Activated T-helper 1 cell treated with anti-CD3 and anti-CD28 coated beads, Interleukin-2, amount 50 U/mL, for 16 hours (primary cell): Measurements from ENCODE around the gene CBFA2T3.

Experiments
- DNase-seq, 2 donors: peaks; one replicate each; pipeline ENCODE4 v3.0.0-alpha.2; 2020; ENCODE audit warnings: low read depth in 1 of 2, low spot score in 1 of 2

CBFA2T3 gene

DNA sequence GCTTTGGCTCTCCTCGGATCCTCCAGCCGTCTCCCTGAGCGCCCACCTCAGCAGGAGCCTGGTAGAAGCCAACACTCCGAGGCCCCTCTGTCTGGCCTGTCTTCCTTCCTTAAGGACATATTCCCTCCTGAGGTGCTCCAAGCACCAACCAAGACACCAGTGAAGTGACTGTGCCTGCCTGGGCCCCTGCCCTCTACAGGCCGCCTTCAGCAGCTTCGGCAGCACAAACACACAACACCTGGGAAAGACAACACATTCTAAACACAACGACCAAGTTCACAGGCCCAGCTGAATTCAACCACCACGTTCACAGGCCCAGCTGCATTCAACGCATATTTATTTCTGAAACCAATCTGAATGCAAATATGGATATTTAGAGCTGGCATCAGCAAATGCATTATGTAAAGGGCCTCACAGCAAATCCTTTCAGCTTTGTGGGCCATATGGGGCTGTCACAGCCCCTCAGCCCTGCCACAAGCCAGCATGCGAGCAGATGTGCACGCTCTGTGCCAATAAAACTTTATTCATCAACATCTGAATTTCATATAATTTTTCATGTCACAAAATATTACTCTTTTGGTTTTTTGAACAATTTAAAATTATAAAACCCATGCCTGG, 132.5 kb downstream of the CBFA2T3 start:
- DNase-seq, result no peak

DNA sequence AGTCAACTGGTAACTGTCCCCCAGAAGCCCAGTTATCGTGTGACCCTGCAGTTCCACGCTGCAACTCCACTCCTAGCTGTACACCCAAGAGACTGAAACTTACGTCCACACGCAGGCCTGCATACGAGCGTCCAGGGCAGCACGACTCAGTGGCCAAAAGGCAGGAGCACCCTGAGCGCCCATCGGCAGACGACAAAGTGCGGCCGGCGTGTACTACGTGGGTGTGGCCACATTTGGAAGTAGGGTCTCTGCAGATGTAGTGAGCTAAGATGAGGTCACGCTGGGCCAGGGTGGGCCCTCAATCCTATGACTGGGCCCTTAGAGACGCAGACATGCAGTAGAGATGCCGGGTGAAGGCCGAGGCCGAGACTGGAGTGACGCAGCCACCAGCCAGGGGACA, 133.8 kb downstream of the CBFA2T3 start:
- DNase-seq, result no peak

DNA sequence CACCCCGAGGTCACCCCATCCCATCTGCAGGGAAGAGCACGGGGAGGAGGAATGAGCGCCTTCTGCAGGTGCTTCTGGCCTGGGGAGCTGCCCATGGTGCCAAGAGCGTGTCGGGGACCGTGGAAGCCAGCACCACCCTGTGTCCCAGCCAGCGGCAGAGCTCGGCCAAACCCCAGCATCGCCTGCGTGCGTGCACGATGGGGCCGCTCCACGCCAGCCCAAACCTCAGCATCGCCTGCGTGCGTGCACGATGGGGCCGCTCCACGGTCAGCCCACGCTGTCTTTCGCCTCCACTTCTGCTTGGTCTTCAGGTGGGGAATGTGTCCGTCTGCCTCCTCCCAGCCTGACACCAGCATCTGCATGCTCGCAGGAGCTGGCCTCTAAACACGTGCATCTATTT, 134.2 kb downstream of the CBFA2T3 start:
- no peak for DNase-seq

DNA sequence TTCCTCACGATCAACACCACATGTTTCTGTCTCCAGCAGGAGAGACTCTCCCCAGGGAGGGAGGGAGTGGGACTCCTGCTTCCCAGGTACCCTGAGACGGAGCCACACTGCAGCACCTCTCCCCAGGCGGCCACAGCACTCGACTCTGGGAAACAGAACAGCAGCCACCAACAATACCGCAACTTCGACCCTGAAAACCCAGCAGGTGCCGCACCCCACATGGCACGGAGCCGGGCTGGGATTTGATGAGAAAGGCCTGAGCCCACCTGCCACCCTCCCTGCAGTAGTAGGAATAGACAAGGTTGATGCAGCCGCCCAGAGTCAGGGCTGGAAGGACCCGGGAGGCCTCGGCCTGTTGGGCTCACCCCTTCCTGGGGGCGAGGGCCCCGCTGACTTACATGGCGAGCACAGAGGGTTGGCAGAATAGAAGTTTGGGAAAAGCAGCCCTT, 134.7 kb downstream of the CBFA2T3 start:
- no peak for DNase-seq

DNA sequence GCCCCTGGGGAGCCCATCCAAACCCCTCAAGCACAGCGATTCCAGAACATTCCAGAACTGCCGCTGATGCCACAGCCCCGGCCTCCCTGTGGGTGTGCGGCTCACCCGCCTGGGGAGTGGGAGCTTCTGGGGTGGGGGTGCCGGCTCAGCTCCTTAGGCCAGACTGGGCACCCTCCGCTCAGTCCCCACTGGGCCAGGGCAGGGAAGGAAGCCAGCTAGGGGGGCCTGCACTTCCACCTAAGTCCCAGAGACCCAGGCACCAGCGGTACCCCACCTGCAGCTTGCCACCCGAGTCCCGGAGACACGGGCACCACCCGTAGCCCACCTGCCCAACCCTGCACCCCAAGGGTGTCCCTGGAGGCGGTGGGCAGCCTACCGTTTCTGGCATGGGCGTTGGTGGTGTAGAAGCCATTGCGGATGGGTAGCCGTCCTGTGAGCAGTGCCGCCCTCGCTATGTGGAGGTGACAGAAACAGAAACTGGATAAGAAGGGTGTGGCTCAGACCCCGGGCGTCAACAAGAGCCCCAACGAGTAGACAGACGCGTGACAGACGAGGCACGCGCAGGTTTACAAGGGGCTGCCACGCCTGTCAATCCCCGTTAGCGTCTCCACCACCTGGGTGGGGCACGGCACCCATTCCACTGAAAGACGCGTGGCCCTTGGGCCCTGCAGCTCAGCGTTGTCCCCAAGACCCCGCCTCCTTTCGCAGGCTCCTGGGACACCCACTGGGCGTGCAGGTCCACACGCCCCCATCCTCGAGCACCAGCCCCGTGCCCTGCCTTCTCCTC, 135.3 kb downstream of the CBFA2T3 start:
- no peak for DNase-seq

DNA sequence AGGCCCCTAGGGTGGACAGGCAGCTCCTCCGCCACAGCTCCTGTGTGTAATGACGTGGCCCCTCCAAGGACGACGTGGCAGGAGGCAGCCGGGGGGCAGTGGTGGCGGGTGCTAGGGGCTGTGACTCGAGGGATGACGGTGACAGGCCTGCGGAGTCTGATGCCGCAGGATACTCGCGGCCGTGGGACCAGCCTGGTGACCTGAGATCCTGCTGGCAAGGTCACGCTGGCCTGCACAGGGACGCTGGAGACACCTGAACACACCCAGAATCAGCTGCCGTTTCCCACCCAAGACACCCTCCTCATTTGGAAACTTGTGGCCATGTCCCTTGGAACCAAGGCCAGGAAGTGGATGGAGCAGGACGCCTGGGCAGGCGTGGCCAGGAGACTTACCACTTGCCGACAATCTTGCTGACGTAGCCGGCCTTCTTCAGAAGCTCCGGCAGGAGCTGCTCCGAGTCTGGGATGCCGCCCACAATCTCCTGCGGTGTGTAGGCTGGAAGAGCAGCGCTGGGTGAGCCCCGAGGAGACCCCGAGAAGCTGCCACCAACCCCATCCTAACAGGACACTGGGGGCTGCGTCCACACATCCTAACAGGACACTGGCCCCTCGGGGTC, 136.3 kb downstream of the CBFA2T3 start:
- DNase-seq, result no peak

DNA sequence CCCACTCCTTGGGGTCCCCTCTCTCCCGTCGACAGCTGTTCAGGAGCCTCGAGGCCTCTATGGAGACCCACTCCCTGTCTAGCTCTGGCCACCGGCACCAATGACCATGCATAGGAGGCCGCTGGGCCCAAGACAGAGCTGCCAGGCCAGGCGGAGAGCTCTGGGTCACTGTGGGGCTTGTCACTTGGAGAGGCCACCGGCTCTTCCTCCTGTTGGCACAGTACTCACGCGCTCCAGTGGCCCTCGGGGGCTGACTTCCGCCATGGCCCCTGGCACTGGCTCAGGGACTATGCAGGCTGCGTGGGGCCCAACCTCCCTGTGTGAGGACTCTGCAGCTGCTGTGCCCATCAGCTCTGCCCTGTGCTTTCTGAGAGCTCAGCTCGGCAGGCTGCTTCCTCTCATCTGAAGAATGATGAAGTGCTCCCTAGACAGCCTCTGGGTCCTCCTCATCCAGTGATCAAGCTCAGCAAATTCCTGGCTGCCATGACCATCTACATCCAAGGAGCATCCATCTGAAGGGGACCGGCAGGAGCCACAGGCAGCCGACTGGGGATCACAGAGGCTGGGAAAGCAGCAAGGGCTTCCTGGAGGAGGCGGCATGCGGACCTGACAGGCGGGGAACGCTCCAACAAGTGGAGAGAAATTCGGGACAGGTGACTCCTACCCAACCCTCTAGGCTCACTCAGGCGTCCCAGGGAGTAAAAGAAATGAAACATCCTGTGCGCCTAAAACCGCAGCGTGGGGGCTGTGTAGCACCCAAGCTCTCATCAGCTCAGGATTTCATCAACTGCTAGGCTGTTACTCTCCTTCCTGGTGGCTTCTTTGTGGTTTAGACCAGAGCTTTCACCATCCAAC, 137.0 kb downstream of the CBFA2T3 start:
- no peak for DNase-seq

DNA sequence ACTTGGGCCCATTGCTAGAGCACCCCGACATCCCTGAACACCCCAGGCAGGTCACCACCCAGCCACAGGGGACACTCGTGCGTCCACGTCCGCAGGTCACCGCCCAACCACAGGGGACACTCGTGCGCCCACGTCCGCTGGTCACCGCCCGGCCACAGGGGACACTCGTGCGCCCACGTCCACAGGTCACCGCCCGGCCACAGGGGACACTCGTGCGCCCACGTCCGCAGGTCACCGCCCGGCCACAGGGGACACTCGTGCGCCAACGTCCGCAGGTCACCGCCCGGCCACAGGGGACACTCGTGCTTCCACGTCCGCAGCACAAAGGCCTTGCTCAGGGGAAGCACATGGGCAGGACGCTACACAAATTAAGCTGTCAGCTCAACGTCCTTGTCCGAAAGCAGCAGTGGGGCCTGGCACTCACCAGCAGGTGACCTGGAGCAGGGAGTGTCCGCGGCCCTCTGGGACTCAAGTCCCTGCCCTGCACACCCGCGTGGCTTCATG, 137.9 kb downstream of the CBFA2T3 start:
- DNase-seq, result no peak

DNA sequence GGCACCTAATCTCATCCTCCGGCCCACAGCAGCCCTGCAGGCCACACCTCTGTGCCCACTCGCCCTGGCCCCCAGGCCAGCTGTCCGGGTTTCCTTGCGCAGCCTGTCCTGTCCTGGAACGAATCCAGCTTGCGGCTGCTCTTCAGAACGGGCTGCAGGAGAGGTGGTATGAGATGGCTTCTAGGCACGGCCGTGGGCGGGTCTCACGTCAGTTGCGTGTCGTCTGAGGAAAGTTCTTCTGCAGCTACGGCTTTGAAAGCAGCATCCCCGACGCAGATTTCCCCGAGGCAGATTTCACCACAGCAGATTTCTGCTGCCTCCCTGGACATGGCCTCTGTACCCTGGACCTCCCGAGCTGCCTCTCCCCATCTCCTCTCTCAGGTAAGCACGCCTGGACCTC, 138.4 kb downstream of the CBFA2T3 start:
- DNase-seq, result no peak

DNA sequence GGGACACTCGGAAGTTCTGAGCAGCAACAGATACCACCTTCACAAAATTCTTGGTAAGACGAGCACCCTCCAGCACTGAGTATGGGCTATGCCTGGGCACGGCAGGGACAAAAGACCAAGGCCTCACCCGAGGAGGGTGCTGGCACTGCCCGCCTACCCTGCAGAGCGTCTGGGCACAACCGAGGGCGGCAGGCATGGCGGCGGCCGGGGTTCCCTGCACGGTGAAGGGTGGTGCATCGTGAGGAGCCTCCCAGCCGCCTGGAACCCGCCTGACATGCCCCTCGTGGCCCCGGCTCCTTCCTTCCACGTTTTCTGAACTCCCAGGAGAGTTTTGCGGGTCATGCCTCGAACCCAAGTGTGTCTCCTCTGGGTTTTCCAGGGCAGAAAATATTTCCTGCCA, 139.2 kb downstream of the CBFA2T3 start:
- DNase-seq, result no peak

DNA sequence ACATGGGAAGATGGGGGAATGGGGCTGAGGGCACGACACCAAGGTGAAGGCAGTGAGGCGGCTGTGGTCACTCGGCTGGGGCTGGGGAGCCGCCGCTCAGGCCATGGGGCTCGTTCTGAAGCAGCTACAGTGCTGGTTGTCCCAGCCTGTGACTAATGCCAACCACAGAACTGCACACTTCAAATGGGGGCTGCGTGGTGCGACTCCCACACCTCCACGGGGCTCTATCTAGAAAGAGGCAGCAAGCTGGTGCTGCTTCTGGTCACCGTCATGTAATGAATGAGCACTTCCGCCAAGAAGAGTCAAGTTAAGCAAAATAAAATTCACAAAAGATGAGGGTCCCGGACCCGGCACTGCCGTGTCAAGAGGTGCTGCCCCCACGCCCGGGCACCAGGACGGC, 140.2 kb downstream of the CBFA2T3 start:
- DNase-seq, result no peak

DNA sequence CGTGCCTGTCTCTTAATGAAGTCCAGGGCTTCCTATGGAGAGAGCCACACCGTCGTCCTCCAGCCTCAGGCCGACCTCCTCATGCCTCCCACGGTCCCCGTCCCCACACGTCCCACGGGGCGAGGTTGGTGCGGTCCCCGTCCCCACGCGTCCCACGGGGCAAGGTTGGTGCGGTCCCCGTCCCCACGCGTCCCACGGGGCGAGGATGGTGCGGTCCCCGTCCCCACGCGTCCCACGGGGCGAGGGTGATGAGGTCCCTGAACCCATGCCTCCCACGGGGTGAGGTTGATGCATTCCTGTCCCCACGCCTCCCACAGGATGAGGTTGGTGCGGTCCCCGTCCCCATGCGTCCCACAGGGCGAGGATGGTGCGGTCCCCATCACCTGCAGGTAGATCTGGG, 141.2 kb downstream of the CBFA2T3 start:
- no peak for DNase-seq

DNA sequence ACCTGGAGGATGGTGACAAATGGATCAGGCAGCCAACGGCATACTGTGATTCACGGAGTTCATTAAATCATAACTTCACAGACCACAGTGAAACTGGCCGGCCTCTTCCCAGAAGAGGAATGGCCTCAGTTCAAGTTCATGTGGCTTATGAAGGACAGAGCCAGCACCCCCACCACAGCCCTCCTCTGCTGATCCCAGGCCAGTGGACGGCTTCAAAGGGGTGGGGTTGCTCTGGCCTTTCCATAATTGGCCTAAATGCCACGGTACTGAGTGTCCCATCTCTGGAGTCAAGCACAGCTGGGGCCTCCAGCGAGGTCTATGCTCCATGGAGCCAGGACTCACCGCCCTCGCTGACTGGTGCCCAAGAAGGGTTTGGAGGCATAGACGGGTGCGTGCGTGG, 141.6 kb downstream of the CBFA2T3 start:
- no peak for DNase-seq

DNA sequence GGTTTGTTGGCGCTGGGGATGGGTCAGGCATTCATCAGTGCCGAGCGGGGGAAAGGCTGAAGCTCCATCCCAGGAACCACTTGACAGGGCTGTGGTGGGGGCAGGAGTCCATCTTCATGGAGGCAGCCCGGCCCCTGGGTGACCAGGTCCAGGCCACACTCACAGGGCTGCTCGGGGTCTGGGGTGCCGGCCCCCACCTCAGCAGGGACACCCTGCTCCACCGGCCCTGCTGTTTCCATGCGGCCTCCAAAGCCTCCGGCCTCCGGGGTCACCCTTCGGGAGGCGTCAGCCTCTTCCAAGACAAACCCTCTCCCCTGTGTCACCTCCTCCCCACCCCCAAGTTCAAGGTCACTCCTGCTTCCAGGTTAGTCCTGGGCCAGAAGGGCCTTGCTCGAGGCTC, 142.3 kb downstream of the CBFA2T3 start:
- no peak for DNase-seq

DNA sequence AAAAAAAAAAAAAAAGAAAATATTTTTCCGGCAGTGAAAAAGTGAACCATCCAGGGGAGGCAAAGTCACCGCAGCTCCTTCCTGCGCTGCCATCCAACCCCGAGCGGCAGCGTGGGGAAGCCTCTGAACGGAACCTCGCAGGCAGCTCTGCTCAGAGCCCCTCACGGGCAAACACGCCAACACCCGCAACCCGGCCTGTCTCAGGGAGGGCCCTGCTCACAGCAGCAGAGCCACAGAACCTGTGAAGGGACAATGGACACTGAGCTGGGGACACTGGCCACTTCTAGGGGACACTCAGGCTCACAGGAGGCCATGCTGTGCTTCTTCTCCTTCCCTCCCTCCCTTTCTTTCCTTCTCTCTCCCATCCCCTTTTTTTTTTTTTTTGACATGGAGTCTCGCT, 143.9 kb downstream of the CBFA2T3 start:
- DNase-seq, result no peak

DNA sequence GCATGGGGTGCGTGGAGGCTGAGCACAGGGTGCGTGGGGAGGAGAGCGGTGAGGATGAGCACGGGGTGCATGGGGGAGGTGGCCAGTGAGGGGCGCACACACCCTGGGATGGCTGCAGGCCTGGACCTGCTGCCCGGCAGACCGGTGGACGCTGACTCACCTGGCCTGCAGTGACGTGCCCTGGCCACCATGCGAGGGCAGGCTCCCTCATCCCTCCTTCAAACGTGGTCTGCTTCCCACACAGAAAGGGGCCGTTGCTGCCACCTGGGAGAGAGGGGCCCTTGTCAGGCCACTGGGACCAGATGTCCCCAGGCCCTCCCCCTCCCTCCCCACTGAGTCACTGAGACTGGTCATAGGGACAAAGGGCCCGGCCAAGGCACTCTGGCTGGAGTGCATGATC, 145.2 kb downstream of the CBFA2T3 start:
- no peak for DNase-seq

DNA sequence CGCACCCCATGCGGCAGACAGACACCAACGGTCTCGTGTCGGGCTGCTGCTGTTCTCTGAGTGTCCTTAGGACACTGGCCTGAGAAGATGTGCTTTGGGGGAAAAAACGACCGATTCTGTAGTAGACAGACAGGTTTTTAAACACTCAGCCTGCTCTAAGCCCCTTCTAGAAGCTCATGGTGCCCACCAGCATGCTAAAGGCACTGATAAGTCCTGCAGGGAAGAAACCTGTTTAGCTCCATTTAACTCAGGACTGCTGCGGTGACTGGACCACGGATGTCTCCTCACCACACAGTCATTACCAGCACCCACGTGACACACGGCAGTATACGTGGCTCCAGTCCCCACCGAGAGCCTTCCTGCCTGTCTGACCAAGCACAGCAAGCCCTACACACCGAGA, 146.2 kb downstream of the CBFA2T3 start:
- no peak for DNase-seq

DNA sequence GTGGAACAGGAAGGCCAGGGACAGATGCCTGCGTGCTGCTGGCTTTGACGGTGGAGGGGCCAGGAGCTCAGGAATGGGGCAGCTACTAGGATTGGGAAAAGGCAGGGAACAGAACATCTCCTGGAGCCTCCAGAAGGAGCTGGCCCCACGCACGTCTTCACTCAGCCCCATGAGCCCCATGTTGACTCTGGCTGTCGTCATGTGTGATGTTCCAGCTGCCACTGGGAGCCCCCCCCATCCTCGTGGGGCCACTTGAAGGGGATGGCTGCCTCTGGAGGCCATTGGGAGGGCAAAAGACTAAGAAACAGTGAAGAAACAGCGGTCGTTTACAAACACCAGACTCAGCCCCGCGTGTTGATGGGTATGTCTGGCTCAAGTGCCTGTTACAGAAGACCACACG, 146.7 kb downstream of the CBFA2T3 start:
- no peak for DNase-seq

DNA sequence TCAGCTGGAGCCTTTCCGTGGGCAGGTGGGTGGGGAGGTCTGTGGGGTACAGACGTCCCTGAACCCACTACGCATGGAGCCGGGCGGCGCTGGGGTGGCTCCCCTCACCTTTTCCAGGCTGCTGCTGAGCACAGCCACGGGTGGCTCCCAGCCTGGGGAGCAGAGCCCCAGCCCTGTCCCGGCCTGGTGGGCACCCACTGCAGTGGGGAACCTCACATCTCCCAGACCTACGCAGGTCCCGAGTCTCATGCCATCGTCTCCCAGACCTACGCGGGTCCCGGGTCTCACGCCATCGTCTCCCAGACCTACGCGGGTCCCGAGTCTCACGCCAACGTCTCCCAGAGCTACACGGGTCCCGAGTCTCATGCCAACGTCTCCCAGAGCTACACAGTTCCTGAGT, 148.3 kb downstream of the CBFA2T3 start:
- DNase-seq, result no peak

DNA sequence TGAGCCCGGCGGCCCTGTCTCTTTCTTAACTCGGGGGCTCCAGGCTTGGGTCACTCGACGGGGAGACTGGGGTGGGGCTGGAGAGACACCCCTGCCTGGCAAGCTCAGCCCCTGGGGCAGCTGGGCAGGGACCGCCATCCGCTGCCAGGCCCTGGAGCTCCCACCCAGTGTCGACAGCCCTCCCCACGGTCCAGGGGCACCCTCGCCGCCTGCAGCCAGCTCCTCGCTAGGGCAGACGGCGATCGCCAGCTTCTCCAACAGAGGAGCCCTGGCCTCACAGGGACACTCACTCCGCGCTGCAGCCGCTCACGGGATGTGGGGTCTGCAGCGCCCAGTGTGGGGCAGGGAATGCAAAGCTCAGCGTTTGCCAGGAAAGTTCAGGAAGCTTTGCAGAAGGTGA, 149.3 kb downstream of the CBFA2T3 start:
- DNase-seq, result no peak

DNA sequence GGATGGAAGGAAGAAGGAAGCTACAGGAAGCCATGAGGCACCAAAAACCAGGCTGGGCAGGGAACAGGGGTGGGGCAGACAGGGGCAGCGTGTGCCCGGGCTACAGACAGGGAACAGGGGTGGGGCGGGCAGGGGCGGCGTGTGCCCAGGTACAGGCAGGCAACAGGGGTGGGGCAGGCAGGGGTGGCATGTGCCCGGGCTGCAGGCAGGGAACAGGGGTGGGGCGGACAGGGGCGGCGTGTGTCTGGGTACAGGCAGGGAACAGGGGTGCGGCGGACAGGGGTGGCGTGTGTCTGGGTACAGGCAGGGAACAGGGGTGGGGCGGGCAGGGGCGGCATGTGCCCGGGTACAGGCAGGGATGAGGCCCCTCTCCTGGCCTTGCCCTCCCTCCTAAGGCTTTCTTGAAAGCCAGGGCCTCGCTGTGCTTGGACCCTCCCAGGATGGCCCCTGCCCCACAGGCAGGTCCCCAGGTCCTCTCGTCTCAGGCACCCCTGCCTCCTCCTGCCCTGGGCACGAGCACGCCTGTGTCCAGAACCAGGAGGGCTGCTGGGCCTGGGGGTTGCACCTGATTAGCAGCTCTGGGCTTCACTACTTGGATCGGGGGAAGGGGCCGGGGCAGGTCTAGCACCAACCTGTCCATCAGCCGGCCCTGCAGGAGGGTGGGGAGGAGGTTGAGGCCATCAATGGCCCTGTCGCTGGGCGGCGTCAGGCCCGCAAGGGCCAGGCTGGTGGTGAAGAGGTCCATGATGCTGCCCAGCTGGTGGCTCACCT, 150.8 kb downstream of the CBFA2T3 start:
- DNase-seq, result no peak
